GM19438 (cell line): ENCODE data around the gene SNPH.
"Not testable (repeated sequence)": the region's sequence is repeated elsewhere in the genome, so short reads cannot be mapped to it uniquely, and the experiment has no call there.

Experiments
- ATAC-seq: cut with Tn5 transposase; IDR thresholded peaks from one replicate; pipeline ENCODE4 v1.9.1; 2021; ENCODE audit warnings: low read depth; ENCODE audit not compliant: unreplicated experiment

Gene SNPH

DNA sequence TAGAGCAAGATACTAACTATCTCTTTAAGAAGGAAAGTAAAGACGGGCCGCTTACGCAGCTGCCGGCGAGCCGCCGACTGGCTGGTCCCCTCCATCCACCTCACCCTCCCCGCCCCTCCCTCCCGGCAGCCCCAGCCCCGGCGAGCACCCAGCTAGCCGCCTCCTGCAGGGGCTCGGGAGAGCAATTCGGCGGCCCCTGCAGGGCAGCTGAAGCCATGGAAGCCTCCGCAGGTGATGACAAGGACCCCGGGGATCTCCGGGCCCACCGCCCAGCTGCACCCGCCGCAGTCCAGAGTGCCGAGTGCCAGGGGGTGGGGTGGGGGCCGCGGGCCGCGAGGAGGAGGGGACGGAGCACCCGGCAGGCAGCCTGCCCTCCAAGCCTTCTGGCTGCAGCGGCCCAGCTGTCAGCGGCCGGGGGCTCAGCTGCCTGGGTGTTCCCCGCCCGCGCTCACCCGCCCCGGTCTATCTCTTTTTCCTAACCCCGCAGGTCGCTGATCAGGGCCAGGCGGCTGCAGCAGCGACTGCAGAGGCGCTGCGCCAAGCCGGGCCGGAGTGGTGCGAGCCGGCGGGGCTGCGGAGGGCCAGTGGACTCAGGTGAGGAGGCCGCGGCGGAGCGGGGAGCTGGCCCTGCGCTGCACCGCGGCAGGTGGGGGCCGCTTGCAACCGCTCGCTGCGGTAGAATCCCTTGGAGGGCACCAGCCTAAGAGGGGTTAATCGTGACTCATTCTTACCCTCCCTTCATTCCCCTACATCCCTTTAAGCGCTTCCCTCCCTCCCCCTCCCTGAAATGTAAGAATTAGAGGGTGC is at the start of gene SNPH:
Gene SNPH, plus strand, starts transcription at position 128 of the 807 bp plus-strand sequence. CDS start 29,946 bp downstream, outside the sequence.
- ATAC-seq = no peak

DNA sequence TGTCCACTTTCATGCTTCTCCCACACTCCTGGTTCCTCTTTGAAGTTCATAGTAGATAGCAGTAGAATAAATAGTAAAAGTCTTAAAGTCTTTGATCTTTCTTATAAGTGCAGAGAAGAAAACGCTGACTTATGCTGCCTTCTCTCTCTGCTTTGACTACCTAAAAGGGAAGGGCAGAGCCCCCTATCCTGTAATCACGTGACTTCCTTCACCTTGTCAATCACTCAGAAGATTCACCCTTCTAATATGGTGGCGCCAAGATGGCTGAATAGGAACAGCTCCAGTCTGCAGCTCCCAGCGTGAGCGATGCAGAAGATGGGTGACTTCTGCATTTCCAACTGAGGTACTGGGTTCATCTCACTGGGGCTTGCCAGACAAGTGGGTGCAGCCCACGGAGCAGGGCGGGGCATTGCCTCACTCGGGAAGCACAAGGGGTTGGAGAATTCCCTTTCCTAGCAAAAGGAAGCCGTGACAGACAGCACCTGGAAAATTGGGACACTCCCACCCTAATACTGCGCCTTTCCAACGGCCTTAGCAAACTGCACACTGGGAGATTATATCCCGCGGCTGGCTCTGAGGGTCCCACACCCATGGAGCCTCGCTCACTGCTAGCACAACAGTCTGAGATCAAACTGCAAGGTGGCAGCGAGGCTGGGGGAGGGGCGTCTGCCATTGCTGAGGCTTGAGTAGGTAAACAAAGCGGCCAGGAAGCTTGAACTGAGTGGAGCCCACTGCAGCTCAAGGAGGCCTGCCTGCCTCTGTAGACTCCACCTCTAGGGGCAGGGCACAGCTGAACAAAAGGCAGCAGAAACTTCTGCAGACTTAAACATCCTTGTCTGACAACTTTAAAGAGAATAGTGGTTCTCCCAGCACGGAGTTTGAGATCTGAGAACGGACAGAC is 49.3 kb upstream of the SNPH start:
- ATAC-seq = not testable (repeated sequence)

DNA sequence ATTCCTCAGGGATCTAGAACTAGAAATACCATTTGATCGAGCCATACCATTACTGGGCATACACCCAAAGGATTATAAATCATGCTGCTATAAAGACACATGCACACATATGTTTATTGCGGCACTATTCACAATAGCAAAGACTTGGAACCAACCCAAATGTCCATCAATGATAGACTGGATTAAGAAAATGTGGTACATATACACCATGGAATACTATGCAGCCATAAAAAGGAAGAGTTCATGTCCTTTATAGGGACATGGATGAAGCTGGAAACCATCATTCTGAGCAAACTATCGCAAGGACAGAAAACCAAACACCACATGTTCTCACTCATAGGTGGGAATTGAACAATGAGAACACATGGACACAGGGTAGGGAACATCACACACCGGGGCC is 43.3 kb upstream of the SNPH start:
- not testable (repeated sequence) for ATAC-seq

DNA sequence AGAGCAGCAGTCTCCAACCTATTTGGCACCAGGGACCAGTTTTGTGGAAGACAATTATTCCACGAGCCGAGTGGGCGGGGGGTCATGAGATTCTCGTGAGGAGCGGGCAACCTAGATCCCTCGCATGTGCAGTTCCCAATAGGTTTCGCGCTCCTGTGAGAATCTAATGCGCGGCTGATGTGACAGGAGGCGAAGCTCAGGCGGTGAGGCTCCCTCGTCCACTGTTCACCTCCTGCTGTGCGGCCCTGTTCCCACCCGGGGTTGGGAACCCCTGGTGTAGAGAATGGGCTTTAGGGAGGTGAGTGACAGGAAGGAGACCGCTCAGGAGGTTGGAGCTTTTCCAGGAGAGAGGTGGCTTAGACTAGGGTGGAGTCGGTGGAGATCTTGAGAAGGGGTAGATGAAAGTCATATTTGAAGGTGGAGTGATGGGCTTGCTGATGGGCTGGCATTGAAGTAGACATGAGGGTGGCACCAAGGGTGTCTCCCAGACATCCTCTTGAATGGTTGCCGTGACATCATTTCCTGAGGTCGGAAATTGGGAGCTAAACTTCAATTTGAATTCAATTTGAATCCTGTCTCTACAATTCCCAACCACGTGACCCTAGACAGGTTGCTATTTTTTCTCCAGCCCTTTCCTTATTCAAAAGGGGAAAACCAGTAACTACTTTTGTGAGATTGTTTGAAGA is 41.7 kb upstream of the SNPH start:
- ATAC-seq = no peak

DNA sequence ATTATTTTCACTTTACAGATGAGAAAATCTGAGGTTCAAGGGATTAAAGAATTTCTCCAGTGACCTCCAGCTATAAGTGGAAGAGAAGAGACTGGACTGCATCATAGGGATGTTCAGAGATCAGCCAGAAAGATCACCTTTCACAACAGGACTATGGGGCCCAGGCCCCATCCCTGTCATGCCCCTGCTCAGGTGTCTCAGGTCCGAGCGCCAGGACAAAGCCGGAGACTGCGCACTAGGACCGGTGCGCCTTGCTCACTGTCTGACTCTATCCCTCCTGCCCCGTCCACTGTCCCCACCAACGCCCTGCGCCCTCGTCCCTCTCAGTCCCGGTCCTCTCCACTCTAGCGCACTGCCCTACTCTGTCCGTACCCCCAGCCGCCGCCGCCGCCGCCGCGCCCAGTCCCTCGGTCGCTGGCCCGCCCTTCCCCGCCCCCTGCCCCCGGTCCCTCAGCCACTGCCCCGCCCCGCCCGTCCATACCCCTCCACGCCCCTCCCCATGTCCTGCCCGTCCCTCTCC is 40.8 kb upstream of the SNPH start:
- no peak for ATAC-seq

DNA sequence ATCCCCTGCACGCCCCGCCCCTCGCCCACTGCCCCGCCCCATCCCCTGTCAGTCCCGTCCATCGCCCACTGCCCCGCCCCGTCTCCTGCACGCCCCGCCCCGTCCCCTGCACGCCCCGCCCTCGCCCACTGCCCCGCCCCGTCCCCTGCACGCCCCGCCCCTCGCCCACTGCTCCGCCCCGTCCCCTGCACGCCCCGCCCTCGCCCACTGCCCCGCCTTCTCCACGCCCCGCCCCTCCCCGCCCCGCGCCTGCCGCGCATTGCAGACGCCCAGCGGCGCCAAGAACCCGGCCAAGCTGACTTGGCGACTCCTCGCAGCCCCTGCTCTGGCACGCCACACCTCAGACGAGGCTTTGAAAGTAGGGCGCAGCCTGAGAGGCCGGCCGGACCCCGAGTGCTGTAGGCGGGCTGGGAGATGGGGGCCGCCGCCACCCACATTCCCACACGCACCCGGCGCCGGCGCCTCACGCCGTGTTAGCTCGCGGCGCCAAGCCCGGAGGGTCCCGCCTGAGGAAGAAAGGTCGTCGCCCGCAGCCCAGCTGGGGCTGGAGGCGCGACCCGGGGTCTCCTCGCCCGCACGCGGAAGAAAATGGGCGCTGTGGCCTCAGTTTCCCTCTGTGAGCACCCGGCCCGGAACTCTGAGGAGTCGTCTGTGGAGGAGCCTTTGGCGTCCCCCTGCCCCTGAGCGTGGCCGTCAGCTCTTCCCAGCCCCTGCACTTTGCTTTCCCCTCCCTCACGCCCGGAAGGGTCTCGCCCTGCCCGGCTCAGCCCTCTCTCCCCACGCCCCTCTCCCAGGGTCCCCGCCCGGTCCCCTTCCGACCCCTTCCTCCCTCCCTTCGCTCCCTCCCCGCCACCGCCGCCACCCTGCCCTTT is 40.1 kb upstream of the SNPH start, which contains the start of gene RAD21L1:
Gene RAD21L1, plus strand, starts transcription at position 262 of the 872 bp plus-strand sequence. CDS start 2,410 bp downstream, outside the sequence.
- no peak for ATAC-seq

DNA sequence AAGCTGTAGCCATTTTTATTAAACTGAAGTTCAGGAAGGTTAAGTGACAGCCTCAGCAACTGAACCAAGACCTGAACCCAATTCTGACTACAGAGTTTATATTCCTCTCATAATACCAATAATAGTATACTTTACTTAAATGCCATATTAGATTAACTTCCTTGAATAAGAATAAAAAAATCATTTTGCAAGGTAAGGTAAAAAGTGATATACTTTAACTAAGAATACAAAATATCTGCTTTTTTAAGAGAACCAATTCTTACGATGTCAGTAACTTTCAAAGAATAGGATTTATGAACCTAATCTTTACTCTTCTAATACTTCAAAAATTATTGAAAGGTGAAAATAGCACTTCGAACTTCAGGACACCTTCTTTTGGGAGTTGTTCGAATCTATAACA is 36.6 kb upstream of the SNPH start:
- no peak for ATAC-seq

DNA sequence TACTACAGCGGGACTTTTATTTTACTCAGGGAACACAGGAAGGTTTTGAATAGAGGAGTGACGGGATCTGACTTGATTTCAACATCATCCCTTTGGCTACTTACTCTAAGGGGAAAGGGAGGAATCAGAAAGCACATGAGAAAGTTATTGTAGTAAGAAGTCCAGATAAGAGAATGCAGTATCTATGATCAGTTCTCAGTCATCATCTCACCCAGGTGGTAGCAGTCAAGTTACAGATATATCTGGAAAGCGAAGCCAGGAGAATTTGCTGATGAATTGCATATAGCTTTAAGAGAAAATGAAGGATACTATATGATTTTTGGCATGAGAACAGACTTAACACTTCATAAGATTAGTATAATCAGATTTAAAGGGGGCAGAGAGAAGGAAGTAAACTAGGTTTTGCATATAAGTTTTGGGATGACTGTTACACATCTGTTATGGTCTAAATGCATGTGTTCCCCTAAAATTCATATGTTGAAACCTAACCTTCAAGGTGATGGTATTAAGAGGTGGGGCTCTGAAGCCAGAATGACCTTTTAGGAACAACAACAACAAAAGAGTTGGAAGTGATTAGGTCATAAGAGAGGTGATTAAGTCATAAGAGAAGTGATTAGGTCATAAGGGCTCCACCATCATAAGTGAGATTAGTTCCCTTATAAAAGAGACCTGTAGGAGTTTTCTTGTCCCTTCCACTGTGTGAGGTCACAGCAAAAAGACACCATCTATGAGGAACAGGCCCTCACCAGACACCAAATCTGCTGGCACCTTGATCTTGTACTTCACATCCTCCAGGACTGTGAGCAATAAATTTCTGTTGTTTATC is 33.6 kb upstream of the SNPH start:
- ATAC-seq = no peak

DNA sequence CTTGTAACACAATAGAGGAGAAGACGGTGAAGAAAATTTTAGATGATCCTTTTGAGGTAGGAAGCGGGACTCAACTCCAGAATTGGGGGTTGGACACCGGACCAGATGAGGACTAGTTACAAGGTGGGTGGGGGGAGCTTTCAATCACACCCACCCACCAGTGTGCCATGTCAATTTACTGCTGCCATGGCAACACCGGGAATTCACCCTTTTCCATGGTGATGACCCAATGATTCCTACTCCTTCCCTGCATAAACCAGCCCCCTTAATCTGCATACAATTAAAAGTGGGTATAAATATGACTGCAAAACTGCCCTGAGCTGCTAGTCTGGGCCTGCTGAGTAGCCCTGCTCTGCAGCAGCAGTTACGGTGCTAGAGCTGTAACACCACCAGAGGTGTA is 25.5 kb upstream of the SNPH start:
- no peak for ATAC-seq

DNA sequence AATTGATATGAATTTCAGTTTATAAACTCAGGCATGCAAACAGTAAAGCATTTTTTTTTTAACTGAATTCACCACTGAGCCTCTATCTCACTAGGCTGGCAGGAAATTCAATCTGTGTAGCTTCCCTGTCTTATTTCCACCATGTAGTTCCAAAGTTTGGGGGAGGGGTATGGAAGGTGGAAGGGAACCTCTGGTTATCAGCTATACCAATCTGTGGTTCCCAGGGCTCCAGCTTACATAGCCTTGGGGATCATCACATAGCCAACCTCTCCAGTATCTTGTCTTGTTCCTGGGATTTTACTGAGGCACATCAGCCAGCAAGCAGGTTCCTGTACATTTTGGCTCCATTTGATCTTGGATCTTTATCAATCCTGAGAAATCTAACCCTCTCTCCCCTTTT is 24.6 kb upstream of the SNPH start:
- no peak for ATAC-seq

DNA sequence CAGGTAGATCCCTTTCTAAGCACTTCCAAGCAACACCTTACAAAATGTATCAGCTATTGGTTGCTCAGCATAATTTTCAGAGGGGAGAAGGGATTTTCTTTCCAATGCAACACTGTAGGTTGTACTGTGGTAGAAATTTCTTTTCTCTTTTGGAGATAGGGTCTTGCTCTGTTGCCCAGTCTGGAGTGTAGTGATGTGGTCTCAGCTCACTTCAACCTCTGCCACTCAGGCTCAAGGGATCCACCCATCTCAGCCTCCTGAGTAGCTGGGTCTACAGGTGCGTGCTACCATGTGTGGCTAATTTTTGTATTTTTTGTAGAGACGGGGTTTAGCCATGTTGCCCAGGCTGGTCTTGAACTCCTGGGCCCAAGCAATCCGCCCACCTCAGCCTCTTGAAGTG is 24.0 kb upstream of the SNPH start:
- no peak for ATAC-seq

DNA sequence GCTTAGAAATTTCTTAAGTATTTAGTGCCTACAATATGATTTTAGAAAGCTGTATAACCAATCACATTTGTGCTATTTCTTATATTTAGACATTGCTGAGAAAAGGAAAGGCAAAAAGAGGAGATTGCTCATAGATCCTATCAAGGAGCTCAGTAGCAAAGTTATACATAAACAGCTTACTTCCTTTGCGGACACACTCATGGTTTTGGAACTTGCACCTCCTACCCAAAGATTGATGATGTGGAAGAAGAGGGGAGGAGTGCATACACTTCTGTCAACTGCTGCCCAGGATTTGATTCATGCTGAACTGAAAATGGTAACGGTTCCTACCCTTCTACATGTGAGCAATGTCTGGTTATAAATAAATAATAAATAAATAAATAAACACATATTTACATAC is 23.6 kb upstream of the SNPH start:
- ATAC-seq = no peak

DNA sequence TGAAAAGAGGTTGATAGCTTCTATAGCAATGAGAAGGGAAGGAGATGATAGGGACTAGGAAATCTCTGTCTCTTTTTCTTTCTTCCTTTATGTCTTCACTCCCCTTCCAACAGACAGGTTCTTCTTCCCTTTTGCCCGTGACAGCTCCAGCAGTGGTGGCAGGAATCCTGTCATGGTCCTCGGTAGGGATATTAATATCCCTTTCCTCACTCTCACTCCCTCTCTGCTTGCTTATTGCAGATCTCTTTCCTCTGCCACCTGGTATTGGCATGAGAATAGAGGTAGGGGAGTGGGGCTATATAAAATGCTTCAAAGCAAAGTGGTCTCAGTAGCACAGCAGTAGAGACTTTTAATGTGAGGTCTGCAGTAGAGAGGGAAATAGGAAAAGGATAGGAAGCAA is 20.5 kb upstream of the SNPH start:
- ATAC-seq = no peak

- ATAC-seq = no peak
Measured at GRCh38 chr20:1247689-1248088, 18.4 kb upstream of the SNPH start.

DNA sequence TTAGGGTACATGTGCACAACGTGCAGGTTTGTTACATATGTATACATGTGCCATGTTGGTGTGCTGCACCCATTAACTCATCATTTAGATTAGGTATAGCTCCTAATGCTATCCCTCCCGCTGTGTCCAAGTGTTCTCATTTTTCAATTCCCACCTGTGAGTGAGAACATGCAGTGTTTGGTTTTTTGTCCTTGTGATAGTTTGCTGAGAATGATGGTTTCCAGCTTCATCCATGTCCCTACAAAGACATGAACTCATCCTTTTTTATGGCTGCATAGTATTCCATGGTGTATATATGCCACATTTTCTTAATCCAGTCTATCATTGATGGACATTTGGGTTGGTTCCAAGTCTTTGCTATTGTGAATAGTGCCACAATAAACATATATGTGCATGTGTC is 15.8 kb upstream of the SNPH start:
- not testable (repeated sequence) for ATAC-seq

DNA sequence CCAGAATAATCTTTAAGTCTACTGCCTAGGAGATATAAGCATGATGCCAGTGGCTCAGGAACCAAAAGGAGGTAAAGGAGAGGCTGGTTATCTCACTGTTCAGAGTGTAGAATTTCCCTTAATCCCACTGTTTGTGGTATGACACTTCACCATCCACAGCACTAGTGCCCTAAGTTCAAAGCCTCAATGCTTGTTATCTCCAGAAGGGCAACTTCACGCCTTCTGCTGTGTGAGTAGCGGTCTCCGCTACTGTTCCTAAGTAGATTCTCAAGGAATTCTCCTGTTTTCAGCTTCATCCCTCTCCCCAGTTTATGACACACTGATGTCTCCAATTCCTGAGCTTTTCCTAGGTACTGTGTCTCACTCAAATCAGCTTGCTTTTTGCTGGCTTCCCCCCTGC is 13.7 kb upstream of the SNPH start:
- no peak for ATAC-seq

DNA sequence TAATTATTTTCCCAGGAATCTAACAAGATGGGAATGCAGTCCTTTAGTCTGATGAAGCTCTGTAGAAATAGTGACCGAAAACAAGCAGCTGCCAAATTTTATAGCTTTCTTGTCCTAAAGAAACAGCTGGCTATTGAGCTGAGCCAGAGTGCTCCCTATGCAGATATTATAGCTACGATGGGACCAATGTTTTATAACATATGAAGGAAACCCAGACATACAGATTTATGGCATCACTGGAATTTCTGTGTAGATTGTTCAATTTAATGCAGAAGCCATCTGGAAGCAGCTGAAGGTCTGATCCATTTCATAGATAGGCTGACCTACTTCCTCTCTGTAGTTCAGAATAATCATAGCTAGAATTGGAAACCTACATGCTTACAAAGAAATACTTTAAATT is 11.8 kb upstream of the SNPH start:
- ATAC-seq = no peak

GRCh38 chr20:1255675-1256074 is 10.4 kb upstream of the SNPH start:
- no peak for ATAC-seq

- no peak for ATAC-seq
Measured at GRCh38 chr20:1263853-1264252, 2.2 kb upstream of the SNPH start.
